ENCODE data around the gene ATG101. TPM values are rescaled to one million over a fixed set of nuclear protein-coding genes. Genes with fewer than 3 reads are reported as not detected.

The ATG101 gene
- total RNA-seq, 1 donor from 2014 or later, result 19.8 TPM

DNA sequence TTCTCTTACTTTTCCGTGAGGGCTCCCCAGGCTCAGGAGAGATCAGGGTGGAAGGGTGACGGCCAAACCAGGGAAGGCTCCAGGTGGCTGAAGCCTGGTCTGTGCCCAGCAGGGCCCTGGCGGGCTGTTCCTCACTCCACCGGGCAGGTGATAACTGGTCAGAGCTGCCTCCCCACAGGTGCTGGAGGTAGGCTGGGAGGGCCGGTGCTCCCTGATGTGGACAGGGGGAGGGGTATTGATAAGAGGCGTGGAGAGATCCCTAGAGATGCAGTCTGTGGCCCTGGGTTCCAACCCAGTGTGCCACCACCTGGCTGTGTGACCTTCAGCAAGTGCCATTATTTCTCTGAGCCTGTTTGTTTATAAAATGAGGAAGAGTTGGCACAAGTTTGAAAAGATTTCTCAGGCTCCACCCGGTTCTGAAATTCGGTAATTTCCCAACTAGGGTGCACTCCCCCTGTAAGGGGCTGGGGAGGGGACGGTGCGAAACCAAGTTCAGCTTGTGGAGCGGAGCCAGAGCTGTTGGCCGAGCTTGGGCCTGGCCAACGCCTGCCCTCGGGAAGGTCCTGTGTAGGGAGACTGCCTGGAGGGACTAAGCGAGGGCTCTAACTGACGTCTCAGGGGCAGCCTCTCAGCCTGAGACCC lies 19.5 kb upstream of the ATG101 start:
- Mint-ChIP-seq H3K4me3 (peak overlapping the region; percentile 67), H3K36me3 (peaks cover 5% of the 10 kb centered on the region), H3K27me3 (ENCODE audit: insufficient read depth, low read depth) (peaks cover 21% of the 10 kb centered on the region), H3K27ac (no peak overlapping the region), H3K4me1 (peaks cover 23% of the 10 kb centered on the region), H3K9me3 (no peaks in the 10 kb centered on the region)
- Histone ChIP-seq H2AFZ (replicated peaks) (peak overlapping the region; percentile 89), H3K27me3 (peaks cover 49% of the 10 kb centered on the region), H3K9ac (peak overlapping the region; percentile 2), H3K4me2 (peak overlapping the region; percentile 76), H3K36me3 (no peaks in the 10 kb centered on the region), H4K20me1 (ENCODE audit: low read depth) (peaks cover 15% of the 10 kb centered on the region), H3K9me3 (ENCODE audit: low read depth) (no peaks in the 10 kb centered on the region), H3K79me2 (ENCODE audit: low read depth) (no peaks in the 10 kb centered on the region), H3K4me3 (peak overlapping the region; percentile 59), H3K27ac (no peak overlapping the region), H3F3A (ENCODE audit: low read depth) (peaks cover 20% of the 10 kb centered on the region), H3K4me1 (peaks cover 14% of the 10 kb centered on the region)
- DNase-seq (ENCODE audit: low spot score), result no peak
- TF ChIP-seq EZH2phosphoT487 (IDR thresholded peaks at IDR 0.05), result no peak
- no peak for TF ChIP-seq EZH2 (IDR thresholded peaks at IDR 0.05)
- no peak for TF ChIP-seq CTCF (IDR thresholded peaks at IDR 0.05)

DNA sequence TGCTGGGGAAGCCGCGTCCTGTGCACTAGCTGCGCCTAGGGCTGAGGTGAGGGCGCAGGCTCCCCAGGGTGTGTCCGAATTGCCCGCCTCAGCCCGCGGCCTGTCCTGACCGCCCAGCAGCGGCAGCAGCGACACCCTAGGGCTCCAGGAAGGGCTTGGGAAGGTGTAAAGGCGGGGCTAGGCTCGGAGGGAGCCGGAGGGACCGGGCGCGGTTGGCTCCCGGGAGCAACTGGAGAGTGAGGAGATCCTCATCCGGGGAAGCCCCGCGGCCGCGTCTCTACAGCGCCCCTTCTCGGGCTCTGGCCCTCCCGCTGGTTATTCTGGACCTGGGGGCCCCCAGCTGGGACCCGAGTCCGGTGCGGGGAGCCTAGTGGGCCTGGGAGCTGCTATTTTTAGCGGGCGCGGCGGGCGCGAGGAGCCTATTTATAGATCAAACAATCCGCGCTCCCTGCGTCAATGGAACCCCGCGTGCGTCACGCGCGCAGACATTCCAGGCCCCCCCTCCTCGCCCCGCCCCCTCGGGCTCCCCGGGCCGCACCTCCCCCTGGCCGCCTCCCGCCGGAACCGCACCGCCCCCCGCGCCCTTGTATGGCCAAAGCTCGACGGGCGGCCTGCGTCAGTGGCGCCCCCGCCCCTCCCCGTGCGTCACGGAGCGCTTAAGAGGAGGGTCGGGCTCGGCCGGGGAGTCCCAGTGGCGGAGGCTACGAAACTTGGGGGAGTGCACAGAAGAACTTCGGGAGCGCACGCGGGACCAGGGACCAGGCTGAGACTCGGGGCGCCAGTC lies 18.8 kb upstream of the ATG101 start, which contains the start of gene NR4A1:
Gene NR4A1, plus strand, starts transcription at position 685 of the 784 bp plus-strand sequence. CDS start 2,887 bp downstream, outside the sequence.
- H3K9ac ChIP-seq, result peak within 1 kb of the TSS; percentile 39
- H3K36me3 Mint-ChIP-seq, result peaks cover 5% of the 10 kb centered on the region
- H3K4me1 ChIP-seq, result peaks cover 14% of the 10 kb centered on the region
- DNase-seq (ENCODE audit: low spot score), result peak; percentile 93
- H3K4me3 Mint-ChIP-seq, result peak within 1 kb of the TSS; percentile 82
- peaks cover 20% of the 10 kb centered on the region for H3F3A ChIP-seq (ENCODE audit: low read depth)
- no peaks in the 10 kb centered on the region for H3K9me3 Mint-ChIP-seq
- H3K4me2 ChIP-seq, result peak within 1 kb of the TSS; percentile 76
- H3K4me3 ChIP-seq, result peak within 1 kb of the TSS; percentile 59
- H3K27me3 ChIP-seq, result peaks cover 49% of the 10 kb centered on the region
- no peak within 1 kb of the TSS for H3K27ac ChIP-seq
- H3K9me3 ChIP-seq (ENCODE audit: low read depth), result no peaks in the 10 kb centered on the region
- H3K36me3 ChIP-seq, result no peaks in the 10 kb centered on the region
- H2AFZ ChIP-seq (replicated peaks), result peak within 1 kb of the TSS; percentile 89
- H3K4me1 Mint-ChIP-seq, result peaks cover 23% of the 10 kb centered on the region
- peaks cover 15% of the 10 kb centered on the region for H4K20me1 ChIP-seq (ENCODE audit: low read depth)
- H3K27me3 Mint-ChIP-seq (ENCODE audit: insufficient read depth, low read depth), result peaks cover 21% of the 10 kb centered on the region
- TF ChIP-seq EZH2phosphoT487 (IDR thresholded peaks at IDR 0.05) (peak; percentile 38), CTCF (IDR thresholded peaks at IDR 0.05) (no peak), EZH2 (IDR thresholded peaks at IDR 0.05) (peak; percentile 44)
- H3K27ac Mint-ChIP-seq, result no peak within 1 kb of the TSS
- H3K79me2 ChIP-seq (ENCODE audit: low read depth), result no peaks in the 10 kb centered on the region

- no peak for DNase-seq (ENCODE audit: low spot score)
- Histone ChIP-seq H3K9ac (no peak overlapping the region), H3K4me3 (peak overlapping the region; percentile 59), H3K36me3 (no peaks in the 10 kb centered on the region), H3K79me2 (ENCODE audit: low read depth) (no peaks in the 10 kb centered on the region), H4K20me1 (ENCODE audit: low read depth) (peaks cover 15% of the 10 kb centered on the region), H3K9me3 (ENCODE audit: low read depth) (no peaks in the 10 kb centered on the region), H3K27me3 (peaks cover 49% of the 10 kb centered on the region), H3F3A (ENCODE audit: low read depth) (peaks cover 20% of the 10 kb centered on the region), H2AFZ (replicated peaks) (no peak overlapping the region), H3K27ac (no peak overlapping the region), H3K4me2 (peak overlapping the region; percentile 76), H3K4me1 (peaks cover 14% of the 10 kb centered on the region)
- peaks cover 18% of the 10 kb centered on the region for H3K27me3 Mint-ChIP-seq (ENCODE audit: insufficient read depth, low read depth)
- H3K27ac Mint-ChIP-seq, result no peak overlapping the region
- peaks cover 9% of the 10 kb centered on the region for H3K36me3 Mint-ChIP-seq
- H3K4me1 Mint-ChIP-seq, result peaks cover 23% of the 10 kb centered on the region
- TF ChIP-seq EZH2 (IDR thresholded peaks at IDR 0.05), result no peak
- TF ChIP-seq CTCF (IDR thresholded peaks at IDR 0.05), result no peak
- TF ChIP-seq EZH2phosphoT487 (IDR thresholded peaks at IDR 0.05), result no peak
- no peaks in the 10 kb centered on the region for H3K9me3 Mint-ChIP-seq
- H3K4me3 Mint-ChIP-seq, result peak overlapping the region; percentile 82
These were observed 17.2 kb upstream of the ATG101 start for GRCh38 chr12:52052468-52053186.

Measured in neural progenitor cell (in vitro differentiated cells).